ENCODE data around the gene BTN3A1.

BTN3A1 gene

GRCh38 chr6:26379740-26380139 lies 22.3 kb upstream of the BTN3A1 start:
- DNase-seq: no peak

- DNase-seq: no peak
Measured at GRCh38 chr6:26380256-26380655, 21.8 kb upstream of the BTN3A1 start.

DNA sequence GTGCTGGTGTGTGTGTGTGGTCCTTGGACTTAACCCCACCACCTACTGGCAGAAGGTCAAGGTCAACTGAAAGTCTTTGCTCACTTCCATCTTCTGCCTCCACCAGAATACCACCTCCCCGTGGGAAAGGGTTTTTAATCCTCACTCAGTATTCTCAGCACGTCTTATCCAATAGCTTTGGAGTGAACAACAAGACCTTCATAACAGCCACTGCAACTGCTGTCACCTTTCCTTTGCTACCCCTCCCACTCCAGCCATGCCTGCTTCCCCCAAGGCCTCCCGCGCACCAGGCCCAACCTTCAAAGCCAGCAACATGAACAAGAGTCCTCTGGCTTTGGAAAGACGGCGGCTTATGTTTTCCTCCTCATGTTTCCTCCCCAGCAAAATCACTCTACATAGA lies 20.0 kb upstream of the BTN3A1 start:
- no peak for DNase-seq

- DNase-seq: peak; percentile 10
Measured at GRCh38 chr6:26383624-26384417, 18.3 kb upstream of the BTN3A1 start.

DNA sequence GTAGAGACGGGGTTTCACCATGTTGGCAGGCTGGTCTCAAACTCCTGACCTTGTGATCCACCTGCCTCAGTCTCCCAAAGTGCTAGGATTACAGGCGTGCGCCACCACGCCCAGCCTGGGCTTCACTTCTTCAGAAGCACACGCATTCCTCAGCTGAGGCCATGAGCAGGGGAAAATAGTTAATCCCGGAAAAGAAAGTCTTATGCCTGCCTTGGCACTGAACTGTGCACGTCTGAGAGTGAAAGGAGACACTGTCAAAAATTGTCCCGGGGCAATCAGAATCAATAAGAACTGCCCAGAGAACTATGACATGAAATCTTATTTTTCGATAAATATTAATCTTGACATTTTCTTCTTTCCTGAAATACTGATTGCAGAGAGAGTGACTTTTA lies 16.3 kb upstream of the BTN3A1 start:
- no peak for DNase-seq

- DNase-seq: no peak
Measured at GRCh38 chr6:26387565-26387964, 14.5 kb upstream of the BTN3A1 start.

- DNase-seq: no peak
Measured at GRCh38 chr6:26388014-26388413, 14.1 kb upstream of the BTN3A1 start.

DNA sequence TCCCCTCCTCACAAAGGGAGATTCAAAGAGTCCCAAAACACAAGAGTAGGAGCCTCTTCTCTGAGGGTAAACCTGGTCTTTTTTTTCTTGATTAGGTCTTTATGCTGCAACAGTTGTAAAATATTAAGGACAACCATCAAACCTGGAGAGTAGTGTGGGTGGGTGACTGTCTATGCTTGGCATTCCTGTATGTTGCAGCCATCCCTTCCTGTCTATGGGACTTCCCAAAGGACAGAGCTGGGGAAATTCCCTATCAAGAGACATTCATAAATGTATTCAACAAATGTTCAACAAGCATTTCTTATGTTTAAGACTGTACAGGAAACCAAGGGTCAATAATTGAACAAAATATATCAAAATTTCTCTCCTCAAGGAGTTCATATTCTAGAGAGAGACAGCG lies 13.6 kb upstream of the BTN3A1 start:
- DNase-seq: no peak

- no peak for DNase-seq
Measured at GRCh38 chr6:26389349-26389894, 12.7 kb upstream of the BTN3A1 start.

DNA sequence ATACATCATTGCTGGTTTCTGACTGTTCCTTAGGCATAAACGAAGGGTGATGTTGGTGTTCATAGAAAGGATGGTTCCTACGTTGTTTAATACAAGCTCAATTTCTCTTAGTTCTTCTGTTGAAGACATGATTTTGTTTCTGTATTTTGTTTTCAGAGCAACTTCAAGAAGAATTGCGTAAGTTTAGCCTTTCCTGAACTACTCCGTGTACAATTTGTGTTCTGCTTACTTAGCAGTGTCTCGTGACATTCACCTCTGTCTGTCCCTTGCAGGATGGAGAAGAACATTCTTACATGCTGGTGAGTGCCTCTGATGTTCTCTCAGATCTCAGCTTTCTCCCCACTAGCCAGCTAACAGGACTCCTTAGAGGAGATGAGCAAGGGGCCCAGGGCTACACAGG lies 11.5 kb upstream of the BTN3A1 start:
- DNase-seq: no peak

- DNase-seq: no peak
Measured at GRCh38 chr6:26392932-26393636, 9.0 kb upstream of the BTN3A1 start.

DNA sequence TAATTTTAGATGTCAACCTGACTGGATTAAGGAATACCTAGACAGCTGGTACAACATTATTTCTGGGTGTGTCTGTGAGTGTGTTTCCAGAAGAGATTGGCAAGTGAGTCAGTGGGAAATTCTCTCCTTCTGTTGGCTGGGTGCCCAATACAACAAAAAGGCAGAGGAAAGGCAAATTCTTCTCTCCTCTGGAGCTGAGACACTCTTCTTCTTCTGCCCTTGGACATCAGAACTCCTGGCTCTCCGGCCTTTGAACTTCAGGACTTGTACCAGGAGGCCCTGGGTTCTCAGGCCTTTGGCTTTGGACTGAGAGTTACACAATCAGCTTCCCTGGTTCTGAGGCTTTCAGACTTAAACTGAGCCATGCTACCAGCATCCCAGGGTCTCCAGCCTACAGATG lies 7.8 kb upstream of the BTN3A1 start:
- peak; percentile 4 for DNase-seq

- no peak for DNase-seq
Measured at GRCh38 chr6:26398555-26398954, 3.5 kb upstream of the BTN3A1 start.

GRCh38 chr6:26400626-26401025 lies 1.4 kb upstream of the BTN3A1 start:
- DNase-seq: no peak

GRCh38 chr6:26401389-26401986 lies 587 bp upstream of the BTN3A1 start:
- DNase-seq: no peak

DNA sequence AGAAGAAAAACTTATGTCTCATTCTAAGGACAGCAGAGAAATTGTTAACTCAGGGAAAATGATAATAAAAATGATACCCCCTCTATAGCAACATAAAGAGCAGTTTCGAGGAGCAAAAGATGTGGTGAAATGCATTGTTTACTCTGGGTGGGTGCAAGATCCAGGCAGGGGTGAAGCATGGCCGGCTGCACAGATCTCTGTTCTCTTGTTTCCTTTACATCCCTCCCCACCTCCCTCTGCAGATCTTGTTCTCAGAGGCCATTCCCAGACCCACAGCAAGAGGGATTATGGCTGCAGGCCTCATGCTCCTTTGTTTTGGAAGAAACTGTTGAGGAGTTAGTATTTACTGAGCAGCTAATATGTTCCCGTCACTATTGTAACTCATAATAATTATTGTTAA lies 1.8 kb downstream of the BTN3A1 start:
- no peak for DNase-seq

GRCh38 chr6:26404546-26404945 lies 2.5 kb downstream of the BTN3A1 start:
- no peak for DNase-seq

DNA sequence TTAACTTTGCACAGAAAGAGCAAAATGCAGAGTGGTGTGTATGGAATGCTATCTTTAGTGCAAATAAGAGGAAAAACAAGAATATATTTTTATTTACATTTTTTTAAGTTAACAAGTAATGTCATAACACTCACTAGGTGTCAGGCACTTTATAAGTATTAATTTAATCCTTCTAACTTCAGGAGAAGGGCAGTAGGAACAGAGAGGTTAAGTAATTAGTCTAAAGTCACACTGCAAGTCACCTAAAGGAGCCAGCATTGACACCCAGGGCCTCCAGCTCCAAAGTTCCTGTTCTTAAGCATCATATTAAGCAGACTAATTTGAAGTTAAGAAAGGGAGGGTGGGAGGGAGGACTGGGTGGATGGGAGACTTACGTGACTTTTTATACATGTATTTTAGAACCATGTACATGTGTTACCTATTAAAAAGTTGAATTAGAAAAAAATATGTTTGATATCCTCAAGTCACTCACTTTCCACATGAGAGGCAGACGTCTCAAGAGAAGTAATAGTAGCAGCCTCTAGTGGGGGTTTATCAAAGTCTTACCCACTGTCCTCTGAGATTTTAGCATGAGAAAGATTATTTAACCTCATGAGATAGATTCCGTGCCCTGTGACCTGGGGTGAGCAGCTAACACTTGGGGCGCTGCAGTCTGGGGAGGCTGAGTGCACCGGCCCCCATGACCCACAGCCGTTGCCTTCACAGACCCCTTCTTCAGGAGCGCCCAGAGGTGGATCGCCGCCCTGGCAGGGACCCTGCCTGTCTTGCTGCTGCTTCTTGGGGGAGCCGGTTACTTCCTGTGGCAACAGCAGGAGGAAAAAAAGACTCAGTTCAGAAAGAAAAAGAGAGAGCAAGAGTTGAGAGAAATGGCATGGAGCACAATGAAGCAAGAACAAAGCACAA lies 7.0 kb downstream of the BTN3A1 start:
- DNase-seq: no peak

DNA sequence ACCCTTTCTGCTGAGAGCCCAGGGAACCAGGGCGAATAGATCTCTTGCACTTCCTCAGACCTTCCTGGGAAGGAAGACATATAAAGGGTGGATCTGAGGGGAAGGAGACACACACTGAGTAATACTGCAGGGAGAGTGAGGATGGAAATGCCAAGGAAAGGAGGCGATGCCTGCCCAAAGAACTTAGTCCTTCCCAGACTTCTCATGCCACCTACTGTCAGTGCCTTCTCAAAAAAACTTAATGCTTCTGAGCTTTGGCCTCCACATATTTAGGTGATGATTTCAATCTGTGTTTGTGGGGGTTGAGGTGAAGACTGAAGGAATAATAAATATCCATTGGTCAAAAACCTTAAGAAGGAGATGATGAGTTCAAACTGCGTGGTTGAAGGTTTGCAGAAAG lies 9.7 kb downstream of the BTN3A1 start:
- DNase-seq: no peak

- DNase-seq: no peak
Measured at GRCh38 chr6:26412228-26412627, 10.2 kb downstream of the BTN3A1 start.

DNA sequence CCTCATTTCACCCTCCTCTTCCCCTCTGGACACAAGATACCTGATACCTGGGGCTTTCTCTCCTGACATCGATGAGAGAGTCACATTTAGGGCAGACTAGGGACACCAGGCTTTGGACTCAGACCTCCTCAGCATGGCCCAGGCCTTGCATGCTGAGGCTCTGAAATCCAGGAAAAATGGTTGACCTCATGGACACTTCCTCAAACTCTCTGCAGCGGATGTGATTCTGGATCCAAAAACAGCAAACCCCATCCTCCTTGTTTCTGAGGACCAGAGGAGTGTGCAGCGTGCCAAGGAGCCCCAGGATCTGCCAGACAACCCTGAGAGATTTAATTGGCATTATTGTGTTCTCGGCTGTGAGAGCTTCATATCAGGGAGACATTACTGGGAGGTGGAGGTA lies 10.9 kb downstream of the BTN3A1 start:
- DNase-seq: no peak

DNA sequence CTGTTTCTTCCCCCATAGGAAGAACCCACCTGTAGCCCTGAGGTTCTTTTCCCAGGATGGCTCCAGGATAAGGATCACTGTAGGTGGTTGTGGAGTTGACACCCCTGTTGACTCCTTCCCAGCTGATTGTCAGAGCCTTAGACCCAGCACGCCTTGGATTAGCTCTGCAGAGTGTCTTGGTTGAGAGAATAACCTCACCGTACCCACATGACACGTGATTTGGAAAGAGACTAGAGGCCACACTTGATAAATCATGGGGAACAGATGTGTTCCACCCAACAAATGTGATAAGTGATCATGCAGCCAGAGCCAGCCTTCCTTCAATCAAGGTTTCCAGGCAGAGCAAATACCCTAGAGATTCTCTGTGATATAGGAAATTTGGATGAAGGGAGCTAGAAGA lies 12.2 kb downstream of the BTN3A1 start:
- no peak for DNase-seq
